ENCODE data around the gene NELFA. TPM values are rescaled to one million over a fixed set of nuclear protein-coding genes. Genes with fewer than 3 reads are reported as not detected.

The NELFA gene
- total and polyA plus RNA-seq, 2 donors (not counting 1 experiment from before 2014, with no cell fraction given) = 7.4 to 15.2 TPM

DNA sequence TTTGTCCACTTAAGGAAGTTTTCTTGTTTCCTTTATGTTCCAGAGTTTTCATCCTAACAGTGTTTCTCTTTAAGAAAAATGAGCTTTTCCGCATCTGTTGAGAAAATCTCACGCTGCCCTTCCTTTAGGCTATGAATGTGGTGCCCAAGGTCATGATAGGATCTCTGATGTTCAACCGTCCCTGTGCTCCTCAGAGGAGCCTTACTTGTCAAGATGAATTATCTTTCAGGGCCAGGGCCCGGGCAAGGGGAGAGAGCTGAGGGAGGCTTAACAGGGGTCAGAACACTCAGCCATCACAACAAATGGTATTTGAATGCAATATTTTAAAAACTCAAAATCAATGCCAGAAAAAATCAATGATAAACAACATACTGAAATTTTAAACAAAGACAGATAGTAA is 6.2 kb upstream of the NELFA start:
- Histone ChIP-seq H3K27me3 (ENCODE audit: control insufficient read depth, insufficient read depth, low read length) (no peaks in the 10 kb centered on the region), H3K36me3 (ENCODE audit: control insufficient read depth, insufficient read depth, low read length) (no peaks in the 10 kb centered on the region), H4K20me1 (ENCODE audit: control insufficient read depth, extremely low read depth, insufficient read depth, low read length) (no peaks in the 10 kb centered on the region), H3K9ac (ENCODE audit: insufficient read depth, low read length) (no peak overlapping the region), H3K9me3 (ENCODE audit: control insufficient read depth, insufficient read depth, low read depth, low read length) (no peaks in the 10 kb centered on the region), H3K4me3 (replicated peaks in 1 of 4; ENCODE audit: control extremely low read depth in 1 of 4, insufficient read depth in 1 of 4, low read depth in 3 of 4, low read length in 4 of 4) (no peak overlapping the region), H2AFZ (ENCODE audit: low read length) (no peak overlapping the region), H3K4me1 (ENCODE audit: control insufficient read depth, extremely low read depth, insufficient read depth, low read length) (no peaks in the 10 kb centered on the region), H3K27ac (ENCODE audit: insufficient read depth, low read length) (no peak overlapping the region), H3K4me2 (ENCODE audit: extremely low read depth, insufficient read depth, low read length) (no peak overlapping the region), H3K79me2 (ENCODE audit: control insufficient read depth, insufficient read depth, low read length) (no peaks in the 10 kb centered on the region)
- no peak for DNase-seq (ENCODE audit: low read depth in 2 of 2)
- TF ChIP-seq CTCF (conservative IDR thresholded peaks at IDR 0.05 in 1 of 2, IDR thresholded peaks at IDR 0.05 in 1 of 2; ENCODE audit: low read depth in 1 of 2, low read length in 2 of 2) (no peak), EZH2 (IDR thresholded peaks at IDR 0.05; ENCODE audit: low read length, missing control alignments) (no peak)

DNA sequence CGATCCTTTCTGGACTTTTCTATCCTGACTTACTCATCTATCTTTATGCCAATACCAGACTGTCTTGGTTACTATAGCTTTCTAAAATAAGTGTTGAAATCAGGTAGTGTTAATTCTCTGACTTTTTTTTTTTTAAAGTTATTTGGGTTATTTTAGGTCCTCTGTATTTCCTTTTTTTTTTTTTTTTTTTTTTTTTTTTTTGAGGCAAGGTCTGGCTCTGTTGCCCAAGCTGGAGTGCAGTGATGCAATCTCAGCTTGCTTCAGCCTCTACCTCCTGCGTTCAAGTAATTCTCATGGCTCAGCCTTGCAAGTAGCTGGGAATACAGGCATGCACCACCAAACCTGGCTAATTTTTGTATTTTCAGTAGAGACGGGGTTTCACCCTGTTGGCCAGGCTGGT is 2.8 kb upstream of the NELFA start:
- H3K9ac ChIP-seq (ENCODE audit: insufficient read depth, low read length) = no peak overlapping the region
- H3K4me1 ChIP-seq (ENCODE audit: control insufficient read depth, extremely low read depth, insufficient read depth, low read length) = no peaks in the 10 kb centered on the region
- H3K27me3 ChIP-seq (ENCODE audit: control insufficient read depth, insufficient read depth, low read length) = no peaks in the 10 kb centered on the region
- H2AFZ ChIP-seq (ENCODE audit: low read length) = no peak overlapping the region
- H3K9me3 ChIP-seq (ENCODE audit: control insufficient read depth, insufficient read depth, low read depth, low read length) = no peaks in the 10 kb centered on the region
- H3K79me2 ChIP-seq (ENCODE audit: control insufficient read depth, insufficient read depth, low read length) = peaks cover 17% of the 10 kb centered on the region
- H3K4me2 ChIP-seq (ENCODE audit: extremely low read depth, insufficient read depth, low read length) = no peak overlapping the region
- TF ChIP-seq CTCF (conservative IDR thresholded peaks at IDR 0.05 in 1 of 2, IDR thresholded peaks at IDR 0.05 in 1 of 2; ENCODE audit: low read depth in 1 of 2, low read length in 2 of 2) (no peak), EZH2 (IDR thresholded peaks at IDR 0.05; ENCODE audit: low read length, missing control alignments) (no peak)
- peaks cover 2% of the 10 kb centered on the region for H3K36me3 ChIP-seq (ENCODE audit: control insufficient read depth, insufficient read depth, low read length)
- H3K27ac ChIP-seq (ENCODE audit: insufficient read depth, low read length) = no peak overlapping the region
- H3K4me3 ChIP-seq (replicated peaks in 1 of 4; ENCODE audit: control extremely low read depth in 1 of 4, insufficient read depth in 1 of 4, low read depth in 3 of 4, low read length in 4 of 4) = no peak overlapping the region
- H4K20me1 ChIP-seq (ENCODE audit: control insufficient read depth, extremely low read depth, insufficient read depth, low read length) = no peaks in the 10 kb centered on the region
- DNase-seq (ENCODE audit: low read depth in 2 of 2) = no peak

GRCh38 chr4:2009651-2010233 is 968 bp upstream of the NELFA start:
- Histone ChIP-seq H2AFZ (ENCODE audit: low read length) (peak overlapping the region; percentile 46), H3K27ac (ENCODE audit: insufficient read depth, low read length) (peak overlapping the region; percentile 33), H3K4me1 (ENCODE audit: control insufficient read depth, extremely low read depth, insufficient read depth, low read length) (no peaks in the 10 kb centered on the region), H3K4me3 (replicated peaks in 1 of 4; ENCODE audit: control extremely low read depth in 1 of 4, insufficient read depth in 1 of 4, low read depth in 3 of 4, low read length in 4 of 4) (peak overlapping the region in 3 of 4 experiments; percentile 81 to 96 (median 82)), H3K79me2 (ENCODE audit: control insufficient read depth, insufficient read depth, low read length) (peaks cover 32% of the 10 kb centered on the region), H3K9ac (ENCODE audit: insufficient read depth, low read length) (peak overlapping the region; percentile 94), H3K9me3 (ENCODE audit: control insufficient read depth, insufficient read depth, low read depth, low read length) (no peaks in the 10 kb centered on the region), H4K20me1 (ENCODE audit: control insufficient read depth, extremely low read depth, insufficient read depth, low read length) (no peaks in the 10 kb centered on the region), H3K4me2 (ENCODE audit: extremely low read depth, insufficient read depth, low read length) (peak overlapping the region; percentile 67), H3K36me3 (ENCODE audit: control insufficient read depth, insufficient read depth, low read length) (peaks cover 2% of the 10 kb centered on the region), H3K27me3 (ENCODE audit: control insufficient read depth, insufficient read depth, low read length) (no peaks in the 10 kb centered on the region)
- TF ChIP-seq CTCF (conservative IDR thresholded peaks at IDR 0.05 in 1 of 2, IDR thresholded peaks at IDR 0.05 in 1 of 2; ENCODE audit: low read depth in 1 of 2, low read length in 2 of 2) = peak; percentile 16 to 21
- no peak for TF ChIP-seq EZH2 (IDR thresholded peaks at IDR 0.05; ENCODE audit: low read length, missing control alignments)
- DNase-seq (ENCODE audit: low read depth in 2 of 2) = peak; percentile 49 to 53

All from fibroblast of lung (primary cell).